Naive B cell (primary cell): ENCODE results near the gene RRP15. TPM values are rescaled to one million over a fixed set of nuclear protein-coding genes. Genes with fewer than 3 reads are reported as not detected.

ENCODE experiments used
- ATAC-seq, 2 donors: fragments of 150-1000 bp; cut with Tn5 transposase; 2 replicates each; pipeline ENCODE4 v1.10.0; 2021; ENCODE audit warnings: low read depth in 2 of 2, mild to moderate bottlenecking in 2 of 2, moderate library complexity in 2 of 2
- DNase-seq: peaks from one replicate; pipeline ENCODE4 v3.0.0; 2022
- H3K27ac Mint-ChIP-seq, 6 donors: one replicate each; pipeline ENCODE4 v1.8.0; 2020 to 2022; ENCODE audit warnings: mild to moderate bottlenecking in 6 of 6, mixed read lengths in 6 of 6, moderate library complexity in 5 of 6, inconsistent platforms in 2 of 6
- H3K27me3 Mint-ChIP-seq, 3 donors: one replicate each; pipeline ENCODE4 v1.8.0; 2021 to 2022; ENCODE audit warnings: mixed read lengths in 3 of 3, mild to moderate bottlenecking in 1 of 3
- H3K36me3 Mint-ChIP-seq, 2 donors: one replicate each; pipeline ENCODE4 v1.8.0; 2020 to 2022; ENCODE audit warnings: mixed read lengths in 2 of 2, inconsistent platforms in 1 of 2, mild to moderate bottlenecking in 1 of 2
- H3K4me1 Mint-ChIP-seq, 3 donors: one replicate each; pipeline ENCODE4 v1.8.0; 2020 to 2022; ENCODE audit warnings: mixed read lengths in 3 of 3, inconsistent platforms in 1 of 3, mild to moderate bottlenecking in 1 of 3, moderate library complexity in 1 of 3
- H3K4me3 Mint-ChIP-seq, 8 donors: one replicate each; pipeline ENCODE4 v1.8.0; 2020 to 2022; ENCODE audit warnings: mild to moderate bottlenecking in 8 of 8, mixed read lengths in 8 of 8, moderate library complexity in 8 of 8, inconsistent platforms in 2 of 8
- H3K9me3 Mint-ChIP-seq, 7 donors: one replicate each; pipeline ENCODE4 v1.8.0; 2020 to 2022; ENCODE audit warnings: mixed read lengths in 7 of 7, mild to moderate bottlenecking in 5 of 7, inconsistent platforms in 2 of 7, moderate library complexity in 1 of 7
- polyA plus RNA-seq, 6 donors: library from polyadenylated mRNA; unstranded; fragments of 300-500 nt; fragmentation: Illumina TruSeq; gene quantifications; one replicate each; pipeline ENCODE4 v1.2.3, GENCODE V29; 2021; ENCODE audit warnings: low read depth in 6 of 6

Gene RRP15
- polyA plus RNA-seq, 6 donors from 2014 or later, result 7.5 to 26.4 (median 18.5) TPM

GRCh38 chr1:218328769-218329168 is 43.7 kb downstream of the RRP15 start:
- H3K27me3 Mint-ChIP-seq, result no peaks in the 10 kb centered on the region
- peaks cover 7 to 22% of the 10 kb centered on the region in 2 donors for H3K36me3 Mint-ChIP-seq
- H3K4me3 Mint-ChIP-seq, result peak overlapping the region in 1 of 8 donors; percentile 13
- DNase-seq (no peak), ATAC-seq (no peak)
- H3K4me1 Mint-ChIP-seq, result no peaks in the 10 kb centered on the region
- H3K27ac Mint-ChIP-seq, result peak overlapping the region in 3 of 6 donors; percentile 23 to 92 (median 36)
- no peaks in the 10 kb centered on the region for H3K9me3 Mint-ChIP-seq

GRCh38 chr1:218330043-218330623 is 45.0 kb downstream of the RRP15 start:
- no peaks in the 10 kb centered on the region for H3K9me3 Mint-ChIP-seq
- H3K36me3 Mint-ChIP-seq, result peaks cover 7 to 14% of the 10 kb centered on the region in 2 donors
- ATAC-seq, result peak; percentile 30 to 51
- no peak overlapping the region for H3K4me3 Mint-ChIP-seq
- no peaks in the 10 kb centered on the region for H3K4me1 Mint-ChIP-seq
- no peak overlapping the region for H3K27ac Mint-ChIP-seq
- DNase-seq, result peak; percentile 24
- H3K27me3 Mint-ChIP-seq, result no peaks in the 10 kb centered on the region

GRCh38 chr1:218332416-218332815 is 47.3 kb downstream of the RRP15 start:
- H3K4me1 Mint-ChIP-seq, result no peaks in the 10 kb centered on the region
- ATAC-seq (no peak), DNase-seq (no peak)
- H3K4me3 Mint-ChIP-seq, result no peak overlapping the region
- H3K9me3 Mint-ChIP-seq, result no peaks in the 10 kb centered on the region
- H3K27ac Mint-ChIP-seq, result no peak overlapping the region
- peaks cover 7 to 11% of the 10 kb centered on the region in 2 donors for H3K36me3 Mint-ChIP-seq
- H3K27me3 Mint-ChIP-seq, result no peaks in the 10 kb centered on the region

DNA sequence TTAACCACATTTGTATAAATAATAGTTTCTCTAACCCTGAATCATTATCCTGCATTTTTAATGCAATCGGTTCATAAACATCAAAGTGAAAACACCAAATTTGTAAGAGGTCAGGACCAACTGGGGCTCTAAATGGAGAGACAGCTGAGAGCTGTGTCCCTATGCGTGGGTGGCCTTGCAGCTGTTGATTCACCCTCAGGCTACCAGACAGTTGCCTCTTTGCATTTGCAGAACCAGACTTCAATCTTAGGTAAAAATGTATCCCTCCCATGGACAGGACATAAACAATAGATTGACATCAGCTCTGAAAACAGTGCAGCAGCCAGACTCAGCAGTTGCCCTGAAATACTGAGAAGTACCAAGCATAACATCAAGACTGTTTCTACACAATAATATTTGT is 51.2 kb downstream of the RRP15 start:
- Mint-ChIP-seq H3K36me3 (peaks cover 0 to 11% of the 10 kb centered on the region in 2 donors), H3K9me3 (no peaks in the 10 kb centered on the region), H3K27me3 (no peaks in the 10 kb centered on the region), H3K4me3 (no peak overlapping the region), H3K27ac (no peak overlapping the region), H3K4me1 (peaks cover 0 to 2% (median 0%) of the 10 kb centered on the region in 3 donors)
- DNase-seq, result no peak
- no peak for ATAC-seq

DNA sequence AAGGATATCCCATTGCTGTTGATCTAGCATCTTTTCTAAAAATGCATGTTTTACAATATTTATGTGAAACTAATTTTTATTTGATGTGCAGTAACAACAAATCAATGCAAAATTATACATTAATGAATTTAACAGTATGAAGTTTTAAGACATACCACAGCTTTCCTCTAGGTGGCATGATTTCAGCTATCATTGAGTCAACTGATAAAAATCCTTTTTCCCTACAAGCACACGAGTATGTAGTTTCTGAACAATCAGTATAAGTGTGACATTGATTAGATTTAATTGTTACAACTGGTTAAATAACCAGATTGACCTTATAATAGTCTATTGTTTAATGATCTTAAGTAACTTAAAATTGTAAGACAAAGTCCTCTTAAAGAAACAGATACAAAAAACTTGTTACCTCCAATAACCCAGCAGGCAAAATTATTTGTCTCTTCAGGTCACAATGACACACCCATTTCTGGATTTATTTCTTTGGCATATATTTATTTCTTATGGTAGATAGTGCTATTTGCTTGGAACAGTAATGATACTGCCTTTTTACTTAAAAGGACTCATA is 54.3 kb downstream of the RRP15 start:
- peak; percentile 18 for DNase-seq
- ATAC-seq, result peak in 1 of 2 donors; percentile 37
- Mint-ChIP-seq H3K36me3 (no peaks in the 10 kb centered on the region), H3K4me1 (peaks cover 0 to 2% (median 0%) of the 10 kb centered on the region in 3 donors), H3K4me3 (peak overlapping the region in 1 of 8 donors; percentile 38), H3K27me3 (no peaks in the 10 kb centered on the region), H3K27ac (no peak overlapping the region), H3K9me3 (no peaks in the 10 kb centered on the region)

DNA sequence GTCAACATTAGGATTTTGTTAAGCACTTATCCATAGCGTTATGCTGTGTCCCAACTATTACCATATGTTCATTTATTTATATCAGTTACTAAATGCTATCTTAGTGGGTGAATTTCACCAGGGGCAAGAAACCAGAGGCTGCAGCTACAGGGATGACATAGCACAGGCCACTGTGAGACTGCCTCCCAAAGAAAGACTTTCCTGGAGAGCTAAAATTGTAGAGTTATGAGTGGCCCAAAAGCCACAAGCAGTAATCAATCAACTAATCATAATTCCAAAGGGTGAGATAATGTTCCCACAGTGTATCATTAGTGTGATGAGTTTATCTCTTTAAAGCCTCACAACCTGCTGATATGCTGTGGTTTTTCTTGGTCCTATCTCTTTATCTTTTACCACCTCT is 56.2 kb downstream of the RRP15 start:
- DNase-seq, result no peak
- Mint-ChIP-seq H3K27ac (peak overlapping the region in 1 of 6 donors; percentile 33), H3K9me3 (no peaks in the 10 kb centered on the region), H3K4me1 (peaks cover 4 to 7% (median 4%) of the 10 kb centered on the region in 3 donors), H3K4me3 (no peak overlapping the region), H3K36me3 (no peaks in the 10 kb centered on the region), H3K27me3 (no peaks in the 10 kb centered on the region)
- ATAC-seq, result no peak

DNA sequence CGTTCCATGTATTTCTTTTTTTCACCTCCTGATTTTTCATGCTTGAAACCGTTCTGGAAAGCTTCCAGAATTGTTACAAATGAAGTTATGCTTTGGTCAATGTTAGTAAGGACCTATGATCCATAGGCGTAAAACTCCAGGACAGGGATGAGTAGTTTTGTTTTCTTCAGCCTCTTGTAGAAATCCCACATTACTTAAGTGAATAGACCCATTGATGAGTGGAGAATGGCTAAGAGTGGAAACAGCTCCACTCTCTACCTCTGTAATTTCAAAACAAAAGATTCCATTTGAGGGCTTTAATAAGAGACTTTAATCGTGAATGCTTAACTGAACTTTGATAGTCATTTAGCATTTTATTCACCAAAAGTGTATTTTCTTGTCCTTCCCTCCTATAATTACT is 57.0 kb downstream of the RRP15 start:
- Mint-ChIP-seq H3K27ac (no peak overlapping the region), H3K36me3 (no peaks in the 10 kb centered on the region), H3K4me1 (peaks cover 12 to 14% (median 12%) of the 10 kb centered on the region in 3 donors), H3K9me3 (no peaks in the 10 kb centered on the region), H3K27me3 (no peaks in the 10 kb centered on the region), H3K4me3 (no peak overlapping the region)
- ATAC-seq (no peak), DNase-seq (no peak)

- DNase-seq (peak; percentile 41), ATAC-seq (peak; percentile 50 to 51)
- H3K4me1 Mint-ChIP-seq, result peaks cover 29 to 40% (median 32%) of the 10 kb centered on the region in 3 donors
- no peaks in the 10 kb centered on the region for H3K27me3 Mint-ChIP-seq
- H3K27ac Mint-ChIP-seq, result peak within 1 kb of the TSS in 3 of 6 donors; percentile 65 to 98 (median 97)
- no peaks in the 10 kb centered on the region for H3K9me3 Mint-ChIP-seq
- no peaks in the 10 kb centered on the region for H3K36me3 Mint-ChIP-seq
- H3K4me3 Mint-ChIP-seq, result no peak within 1 kb of the TSS
Observed at GRCh38 chr1:218344814-218345672, 60.0 kb downstream of the RRP15 start, which contains the start of gene TGFB2. Gene TGFB2 (plus strand): TSS chr1:218345336. CDS start chr1:218346702, 1,366 bp downstream.

GRCh38 chr1:218345673-218346390 is 60.7 kb downstream of the RRP15 start:
- Mint-ChIP-seq H3K4me1 (peaks cover 33 to 48% (median 39%) of the 10 kb centered on the region in 3 donors), H3K27me3 (no peaks in the 10 kb centered on the region), H3K4me3 (no peak overlapping the region), H3K9me3 (no peaks in the 10 kb centered on the region), H3K36me3 (no peaks in the 10 kb centered on the region), H3K27ac (peak overlapping the region in 3 of 6 donors; percentile 65 to 98 (median 97))
- peak; percentile 42 for DNase-seq
- ATAC-seq, result peak; percentile 74 to 76

GRCh38 chr1:218346391-218347204 is 61.5 kb downstream of the RRP15 start:
- peaks cover 38 to 55% (median 47%) of the 10 kb centered on the region in 3 donors for H3K4me1 Mint-ChIP-seq
- H3K27ac Mint-ChIP-seq, result peak overlapping the region in 3 of 6 donors; percentile 92 to 98 (median 97)
- H3K36me3 Mint-ChIP-seq, result no peaks in the 10 kb centered on the region
- no peak for ATAC-seq
- no peaks in the 10 kb centered on the region for H3K9me3 Mint-ChIP-seq
- no peak overlapping the region for H3K4me3 Mint-ChIP-seq
- DNase-seq, result peak; percentile 31
- no peaks in the 10 kb centered on the region for H3K27me3 Mint-ChIP-seq

DNA sequence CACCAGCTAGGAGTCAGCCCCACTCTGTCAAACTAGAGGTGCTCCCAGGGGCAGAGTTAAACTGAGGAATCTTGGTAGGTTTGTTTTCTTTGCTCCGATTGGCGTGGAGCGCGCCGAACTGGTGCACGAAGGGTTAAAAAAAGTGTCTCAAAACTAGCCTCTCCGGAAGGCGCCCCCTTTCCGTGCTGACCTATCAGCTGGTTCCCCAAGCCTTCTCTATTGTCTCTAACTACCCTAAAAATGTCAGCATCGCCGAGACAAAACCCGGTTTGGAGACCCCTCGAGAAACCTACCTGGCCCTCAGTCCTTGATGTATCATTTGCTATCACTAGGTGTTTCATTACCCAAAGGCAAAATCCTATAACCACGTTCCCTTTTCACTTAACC is 62.2 kb downstream of the RRP15 start:
- Mint-ChIP-seq H3K4me3 (no peak overlapping the region), H3K4me1 (peaks cover 38 to 57% (median 49%) of the 10 kb centered on the region in 3 donors), H3K9me3 (no peaks in the 10 kb centered on the region), H3K27ac (peak overlapping the region in 3 of 6 donors; percentile 92 to 98 (median 97)), H3K36me3 (no peaks in the 10 kb centered on the region), H3K27me3 (no peaks in the 10 kb centered on the region)
- DNase-seq (peak; percentile 17), ATAC-seq (no peak)

DNA sequence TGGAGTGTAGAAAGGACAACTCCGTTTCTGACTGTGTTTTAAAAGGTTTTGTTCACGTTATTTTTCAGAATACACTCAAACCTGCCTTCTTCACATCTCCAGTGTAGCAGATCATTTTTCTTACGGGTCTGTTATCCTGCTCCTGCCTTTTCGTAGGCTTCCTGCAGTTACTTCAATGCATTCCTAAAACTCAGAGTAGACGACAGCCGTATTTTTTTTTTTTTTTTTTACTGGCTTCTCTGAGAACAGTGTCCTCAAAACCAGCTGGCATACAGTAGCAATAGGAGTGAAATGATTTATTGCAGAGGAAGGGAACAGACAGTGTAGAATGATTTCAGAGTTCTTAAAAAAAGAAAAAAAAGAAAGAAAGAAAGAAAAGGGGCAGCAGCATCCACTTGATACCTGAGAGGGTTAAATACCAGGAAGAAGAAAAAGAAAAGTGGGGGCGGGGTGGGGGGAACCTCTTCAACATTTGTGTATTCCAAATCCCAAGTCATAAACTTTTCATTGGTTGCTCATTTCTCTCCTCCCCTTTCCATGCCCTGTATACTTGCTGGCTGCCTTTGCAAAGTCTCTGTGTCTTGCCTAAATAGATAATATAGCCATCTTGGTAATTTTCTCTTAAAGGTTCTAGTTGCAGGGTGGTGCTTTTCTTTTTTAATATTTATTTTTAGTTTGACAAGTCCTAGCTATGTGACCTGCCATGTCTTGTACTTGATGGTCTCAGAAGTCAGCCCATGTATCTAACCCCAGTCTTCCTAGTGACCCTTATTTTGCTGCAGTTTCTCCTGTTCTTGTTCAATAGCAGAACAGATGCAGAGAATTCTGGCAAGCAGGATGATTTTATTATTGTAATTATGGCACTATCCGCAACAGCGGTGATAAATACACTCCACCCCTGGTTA is 62.9 kb downstream of the RRP15 start:
- DNase-seq (no peak), ATAC-seq (no peak)
- H3K4me3 Mint-ChIP-seq, result peak overlapping the region in 4 of 8 donors; percentile 27 to 81 (median 60)
- peak overlapping the region in 3 of 6 donors; percentile 75 to 98 (median 92) for H3K27ac Mint-ChIP-seq
- H3K36me3 Mint-ChIP-seq, result no peaks in the 10 kb centered on the region
- H3K27me3 Mint-ChIP-seq, result no peaks in the 10 kb centered on the region
- peaks cover 38 to 61% (median 49%) of the 10 kb centered on the region in 3 donors for H3K4me1 Mint-ChIP-seq
- H3K9me3 Mint-ChIP-seq, result no peaks in the 10 kb centered on the region
